Esophagus muscularis mucosa (tissue), 4 donors: ENCODE results near the gene STON1. TPM values are rescaled to one million over a fixed set of nuclear protein-coding genes. Genes with fewer than 3 reads are reported as not detected.

Experiments
- DNase-seq: peaks from one replicate; pipeline ENCODE4 v3.0.0-alpha.2; 2017; ENCODE audit errors: extremely low spot score
- H3K27ac ChIP-seq, 4 donors: fragments of 200-600 bp; sonication (generic); replicated peaks in 1 of 4; 1 replicate in 3 of 4; 2 replicates in 1 of 4; pipeline ENCODE4 v1.5.1; 2016 to 2019; ENCODE audit warnings: mild to moderate bottlenecking in 1 of 4
- H3K27me3 ChIP-seq, 4 donors: fragments of 200-600 bp; sonication (generic); one replicate each; pipeline versions ENCODE4 v1.5.1 to v1.6.0; 2016 to 2019
- H3K36me3 ChIP-seq, 4 donors: fragments of 200-600 bp; sonication (generic); one replicate each; pipeline ENCODE4 v1.5.1; 2016 to 2019
- H3K4me1 ChIP-seq, 4 donors: fragments of 200-600 bp; sonication (generic); one replicate each; pipeline ENCODE4 v1.5.1; 2016 to 2019
- H3K4me3 ChIP-seq, 4 donors: fragments of 200-600 bp; sonication (generic); 1 replicate in 2 of 4; 2 replicates in 2 of 4; pipeline ENCODE4 v1.5.1; 2016 to 2019; ENCODE audit warnings: mild to moderate bottlenecking in 4 of 4, moderate library complexity in 1 of 4
- H3K9me3 ChIP-seq, 4 donors: fragments of 200-600 bp; sonication (generic); 1 replicate in 3 of 4; 2 replicates in 1 of 4; pipeline ENCODE4 v1.5.1; 2016 to 2019
- CTCF ChIP-seq, 3 experiments: fragments of 200-600 bp in 2 of 3; fragments of 450-650 bp in 1 of 3; sonication (generic) in 2 of 3; IDR thresholded peaks; one replicate each; pipeline ENCODE4 v1.5.1; 2017 to 2019; ENCODE audit warnings: antibody characterized with exemption in 3 of 3, mild to moderate bottlenecking in 2 of 3, moderate library complexity in 1 of 3
- EP300 ChIP-seq: sonication (generic); formaldehyde crosslinking; IDR thresholded peaks from one replicate; pipeline ENCODE4 v1.6.1; 2017; ENCODE audit warnings: antibody characterized with exemption
- POLR2A ChIP-seq: fragments of 450-650 bp; IDR thresholded peaks from one replicate; pipeline ENCODE4 v1.6.1; 2017; ENCODE audit warnings: antibody characterized with exemption, moderate library complexity, mild to moderate bottlenecking, low read depth
- POLR2AphosphoS5 ChIP-seq, 2 donors: sonication (generic); formaldehyde crosslinking; IDR thresholded peaks; one replicate each; pipeline ENCODE4 v1.6.1; 2017; ENCODE audit warnings: antibody characterized with exemption in 2 of 2
- WGBS: methylation state at CpG from one replicate; pipeline ENCODE4 v1.1.5; 2018; 5-methylcytosine and 5-hydroxymethylcytosine counted together
- intact Hi-C: fragments of 100-400 bp; cut with DNase I; formaldehyde crosslinking; loops from one replicate; pipeline ENCODE4 v1.15.1; 2023
- total RNA-seq, 4 donors: library from RNA; depleted of rRNA; stranded (reverse); fragments of >200 nt; gene quantifications; one replicate each; pipeline versions ENCODE4 v1.1.0 to v1.2.1, GENCODE V29; 2016

Gene STON1
- total RNA-seq, 4 donors from 2014 or later, result 135 to 198 (median 168) TPM

- H3K36me3 ChIP-seq, result peaks cover 0 to 8% (median 0%) of the 10 kb centered on the region in 4 donors
- H3K4me1 ChIP-seq, result peaks cover 16 to 85% (median 74%) of the 10 kb centered on the region in 4 donors
- no peak overlapping the region for H3K4me3 ChIP-seq
- intact Hi-C loops, result no loop called here
- DNase-seq, result no peak
- peak overlapping the region in 2 of 4 donors; percentile 20 to 77 for H3K27ac ChIP-seq
- TF ChIP-seq POLR2A, result no peak
- no peak for TF ChIP-seq CTCF (IDR thresholded peaks at IDR 0.05)
- no peak for TF ChIP-seq POLR2AphosphoS5 (IDR thresholded peaks at IDR 0.05)
- TF ChIP-seq EP300, result no peak
- no peaks in the 10 kb centered on the region for H3K27me3 ChIP-seq
- no peaks in the 10 kb centered on the region for H3K9me3 ChIP-seq
Observed at GRCh38 chr2:48569433-48569832, 39.5 kb downstream of the STON1 start.

- no peak overlapping the region for H3K4me3 ChIP-seq
- H3K27ac ChIP-seq, result peak overlapping the region; percentile 14 to 58 (median 40)
- intact Hi-C loops, result no loop called here
- TF ChIP-seq CTCF (IDR thresholded peaks at IDR 0.05), result no peak
- TF ChIP-seq POLR2AphosphoS5 (IDR thresholded peaks at IDR 0.05), result peak in 1 of 2 donors; percentile 25
- WGBS, result 67% methylated on average over 5 of the region's 5 CpGs
- no peaks in the 10 kb centered on the region for H3K27me3 ChIP-seq
- H3K36me3 ChIP-seq, result peaks cover 0 to 8% (median 0%) of the 10 kb centered on the region in 4 donors
- DNase-seq, result no peak
- H3K4me1 ChIP-seq, result peaks cover 9 to 58% (median 49%) of the 10 kb centered on the region in 4 donors
- H3K9me3 ChIP-seq, result no peaks in the 10 kb centered on the region
Observed at GRCh38 chr2:48572816-48573215, 42.9 kb downstream of the STON1 start.

- Histone ChIP-seq H3K36me3 (peaks cover 0 to 8% (median 0%) of the 10 kb centered on the region in 4 donors), H3K4me3 (no peak overlapping the region), H3K9me3 (no peaks in the 10 kb centered on the region), H3K27ac (no peak overlapping the region), H3K4me1 (peaks cover 0 to 51% (median 43%) of the 10 kb centered on the region in 4 donors), H3K27me3 (no peaks in the 10 kb centered on the region)
- intact Hi-C loops, result no loop called here
- 73% methylated on average over 9 of the region's 9 CpGs for WGBS
- peak; percentile 7 for DNase-seq
- TF ChIP-seq EP300, result no peak
- TF ChIP-seq POLR2AphosphoS5 (IDR thresholded peaks at IDR 0.05), result no peak
- no peak for TF ChIP-seq POLR2A
- TF ChIP-seq CTCF (IDR thresholded peaks at IDR 0.05), result no peak
Observed at GRCh38 chr2:48574353-48575287, 44.7 kb downstream of the STON1 start.

GRCh38 chr2:48578313-48578712 lies 48.4 kb downstream of the STON1 start:
- no peak for TF ChIP-seq EP300
- TF ChIP-seq CTCF (IDR thresholded peaks at IDR 0.05), result no peak
- no peak for TF ChIP-seq POLR2A
- no peak for TF ChIP-seq POLR2AphosphoS5 (IDR thresholded peaks at IDR 0.05)
- H3K27ac ChIP-seq, result no peak overlapping the region
- H3K4me3 ChIP-seq, result no peak overlapping the region
- peaks cover 14 to 22% (median 18%) of the 10 kb centered on the region in 4 donors for H3K36me3 ChIP-seq
- WGBS, result 80% methylated on average over 4 of the region's 4 CpGs
- peaks cover 0 to 33% (median 20%) of the 10 kb centered on the region in 4 donors for H3K4me1 ChIP-seq
- no peak for DNase-seq
- no peaks in the 10 kb centered on the region for H3K27me3 ChIP-seq
- intact Hi-C loops, result no loop called here
- no peaks in the 10 kb centered on the region for H3K9me3 ChIP-seq
